Fibroblast of lung (primary cell): Measurements from ENCODE around the gene USP53.

ENCODE experiments used
- CTCF ChIP-seq, 2 donors: IDR thresholded peaks in 1 of 2; conservative IDR thresholded peaks in 1 of 2; 1 replicate in 1 of 2; 2 replicates in 1 of 2; pipeline ENCODE4 v1.5.1; 2011 to 2012; ENCODE audit warnings: low read length in 2 of 2, control low read depth in 1 of 2, inconsistent platforms in 1 of 2, low read depth in 1 of 2, mild to moderate bottlenecking in 1 of 2
- EZH2 ChIP-seq: IDR thresholded peaks from 2 replicates; pipeline ENCODE4 v1.5.1; 2012; ENCODE audit warnings: low read length, control low read depth, mild to moderate bottlenecking; ENCODE audit errors: missing control alignments

DNA sequence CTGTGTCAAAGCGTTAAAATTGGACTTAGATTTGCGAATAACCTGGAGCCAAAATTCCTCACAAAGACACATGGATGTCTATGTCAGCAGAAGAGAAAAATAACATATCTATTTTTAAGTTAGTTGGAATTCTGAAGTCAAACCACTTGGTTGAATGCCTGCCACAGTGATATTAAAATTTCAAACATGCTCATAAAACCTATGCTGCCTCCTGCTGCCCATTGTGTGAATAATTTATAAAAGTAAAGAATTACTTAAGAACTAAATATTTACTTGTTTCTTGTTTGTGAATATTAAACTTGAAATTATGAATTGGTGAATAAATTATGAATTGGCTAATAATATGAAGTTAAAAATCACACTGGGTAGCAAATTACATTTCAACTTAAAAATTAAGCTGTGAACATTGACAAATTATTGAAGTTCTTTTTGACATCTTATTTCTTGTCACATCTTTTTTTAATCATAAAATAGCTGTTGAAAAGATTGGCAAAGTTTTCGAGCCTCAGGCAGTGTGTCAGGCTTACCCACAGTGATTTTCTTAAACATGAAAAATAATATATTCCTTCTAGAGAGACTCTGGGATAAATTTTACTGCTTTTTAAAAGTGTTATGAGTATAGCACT, 74.0 kb downstream of the USP53 start:
- TF ChIP-seq EZH2 (no peak), CTCF (conservative IDR thresholded peaks at IDR 0.05 in 1 of 2, IDR thresholded peaks at IDR 0.05 in 1 of 2; ENCODE audit: low read depth in 1 of 2, low read length in 2 of 2) (peak; percentile 37 to 53)
